Naive thymus-derived CD4-positive, alpha-beta T cell (primary cell): Measurements from ENCODE around the gene TNC. TPM values are rescaled to one million over a fixed set of nuclear protein-coding genes. Genes with fewer than 3 reads are reported as not detected.
"Not testable (repeated sequence)": the region's sequence is repeated elsewhere in the genome, so short reads cannot be mapped to it uniquely, and the experiment has no call there.

Experiments
- ATAC-seq: fragments of 150-1000 bp; cut with Tn5 transposase; 2 replicates; pipeline ENCODE4 v1.10.0; 2021; ENCODE audit warnings: mild to moderate bottlenecking, moderate library complexity
- CTCF ChIA-PET: fragments of 350-600 bp; sonication (Branson Sonifier 250); formaldehyde crosslinking; loops from one replicate; lab custom pipeline; 2021; ENCODE audit warnings: antibody characterized with exemption; lab: Charles Lee
- POLR2A ChIA-PET: fragments of 350-600 bp; sonication (Branson Sonifier 250); formaldehyde crosslinking; loops from one replicate; lab custom pipeline; 2021; ENCODE audit warnings: antibody characterized with exemption, inconsistent platforms; lab: Charles Lee
- DNase-seq, 9 donors: peaks; one replicate each; pipeline versions ENCODE4 v3.0.0 to v3.0.0-alpha.2; 2020 to 2022; ENCODE audit warnings: mixed read lengths in 1 of 9
- H3K27ac ChIP-seq: one replicate; pipeline ENCODE4 v1.7.0; 2013; ENCODE audit warnings: mild to moderate bottlenecking, low read depth, low read length, moderate library complexity
- H3K27me3 ChIP-seq, 2 donors: one replicate each; pipeline ENCODE4 v1.7.0; 2013; ENCODE audit warnings: low read length in 2 of 2, mild to moderate bottlenecking in 2 of 2, moderate library complexity in 2 of 2; ENCODE audit not compliant: control insufficient read depth in 2 of 2, insufficient read depth in 2 of 2
- H3K36me3 ChIP-seq, 3 experiments: 1 replicate in 2 of 3; 2 replicates in 1 of 3; pipeline ENCODE4 v1.7.0; 2013; ENCODE audit warnings: low read length in 3 of 3, mild to moderate bottlenecking in 3 of 3, moderate library complexity in 1 of 3; ENCODE audit not compliant: insufficient read depth in 3 of 3, control insufficient read depth in 2 of 3
- H3K4me1 ChIP-seq, 2 donors: one replicate each; pipeline ENCODE4 v1.7.0; 2013; ENCODE audit warnings: low read length in 2 of 2, mild to moderate bottlenecking in 2 of 2, moderate library complexity in 1 of 2; ENCODE audit not compliant: control insufficient read depth in 2 of 2, insufficient read depth in 2 of 2
- H3K4me3 ChIP-seq: 2 replicates; pipeline ENCODE4 v1.7.0; 2013; ENCODE audit warnings: mild to moderate bottlenecking, low read length
- H3K9me3 ChIP-seq, 3 experiments: 1 replicate in 2 of 3; 2 replicates in 1 of 3; pipeline ENCODE4 v1.7.0; 2013; ENCODE audit warnings: low read length in 3 of 3; ENCODE audit not compliant: control insufficient read depth in 2 of 3
- H3K27ac Mint-ChIP-seq, 9 donors: one replicate each; pipeline ENCODE4 v1.8.0; 2020 to 2022; ENCODE audit warnings: mixed read lengths in 9 of 9, mild to moderate bottlenecking in 8 of 9, moderate library complexity in 5 of 9, inconsistent platforms in 2 of 9
- H3K27me3 Mint-ChIP-seq, 5 donors: one replicate each; pipeline ENCODE4 v1.8.0; 2021 to 2022; ENCODE audit warnings: mixed read lengths in 5 of 5, mild to moderate bottlenecking in 1 of 5
- H3K36me3 Mint-ChIP-seq, 5 donors: one replicate each; pipeline ENCODE4 v1.8.0; 2020 to 2022; ENCODE audit warnings: mixed read lengths in 5 of 5, mild to moderate bottlenecking in 3 of 5, inconsistent platforms in 1 of 5
- H3K4me1 Mint-ChIP-seq, 7 donors: one replicate each; pipeline ENCODE4 v1.8.0; 2020 to 2022; ENCODE audit warnings: mixed read lengths in 7 of 7, mild to moderate bottlenecking in 3 of 7, inconsistent platforms in 1 of 7
- H3K4me3 Mint-ChIP-seq, 10 donors: one replicate each; pipeline ENCODE4 v1.8.0; 2020 to 2022; ENCODE audit warnings: mild to moderate bottlenecking in 10 of 10, mixed read lengths in 10 of 10, moderate library complexity in 6 of 10, inconsistent platforms in 2 of 10
- H3K9me3 Mint-ChIP-seq, 11 donors: one replicate each; pipeline ENCODE4 v1.8.0; 2020 to 2022; ENCODE audit warnings: mixed read lengths in 11 of 11, mild to moderate bottlenecking in 4 of 11, inconsistent platforms in 1 of 11, moderate library complexity in 1 of 11
- intact Hi-C, 2 donors: fragments of 100-400 bp; cut with micrococcal nuclease; formaldehyde crosslinking; loops; one replicate each; pipeline ENCODE4 v1.15.1; 2023
- polyA plus RNA-seq, 2 donors: library from polyadenylated mRNA; unstranded; fragments of 300-500 nt; fragmentation: Illumina TruSeq; gene quantifications; one replicate each; pipeline ENCODE4 v1.2.3, GENCODE V29; 2021
- total RNA-seq, 6 experiments: library from RNA in 5 of 6; stranded (reverse) in 5 of 6; gene quantifications; 1 replicate in 5 of 6; 2 replicates in 1 of 6; pipeline ENCODE4 v1.2.3 and lab custom pipeline; 2021 to 2026

The TNC gene
- total and polyA plus RNA-seq, 7 experiments from 2014 or later = 0.22 TPM; not detected in 6

- DNase-seq = no peak
- CTCF ChIA-PET = no interaction called here
Measured at GRCh38 chr9:115130176-115130575, 12.2 kb upstream of the TNC start.

GRCh38 chr9:115128726-115129125 lies 10.8 kb upstream of the TNC start:
- H3K36me3 ChIP-seq, H3K36me3 Mint-ChIP-seq, H3K9me3 ChIP-seq, H3K27me3 ChIP-seq, H3K4me1 Mint-ChIP-seq, H3K4me1 ChIP-seq, H3K4me3 ChIP-seq, POLR2A ChIA-PET, intact Hi-C loops, H3K27ac Mint-ChIP-seq, CTCF ChIA-PET, H3K4me3 Mint-ChIP-seq, DNase-seq, H3K27ac ChIP-seq, ATAC-seq: not testable (repeated sequence)
- H3K9me3 Mint-ChIP-seq = peaks cover 1 to 14% (median 6%) of the 10 kb centered on the region in 11 donors
- H3K27me3 Mint-ChIP-seq = peaks cover 21 to 37% (median 28%) of the 10 kb centered on the region in 5 donors

More at GRCh38 chr9:115130176-115130575, 12.2 kb upstream of the TNC start:
- Histone ChIP-seq H3K27me3 (no peaks in the 10 kb centered on the region), H3K27ac (no peak overlapping the region), H3K36me3 (no peaks in the 10 kb centered on the region), H3K4me3 (no peak overlapping the region), H3K4me1 (no peaks in the 10 kb centered on the region), H3K9me3 (no peaks in the 10 kb centered on the region)
- ATAC-seq = no peak
- Mint-ChIP-seq H3K36me3 (peaks cover 0 to 5% (median 2%) of the 10 kb centered on the region in 5 donors), H3K9me3 (peaks cover 0 to 11% (median 4%) of the 10 kb centered on the region in 11 donors), H3K27me3 (peaks cover 22 to 43% (median 27%) of the 10 kb centered on the region in 5 donors), H3K4me3 (no peak overlapping the region), H3K27ac (no peak overlapping the region), H3K4me1 (no peaks in the 10 kb centered on the region)
- intact Hi-C loops = no loop called here
- POLR2A ChIA-PET = no interaction called here

DNA sequence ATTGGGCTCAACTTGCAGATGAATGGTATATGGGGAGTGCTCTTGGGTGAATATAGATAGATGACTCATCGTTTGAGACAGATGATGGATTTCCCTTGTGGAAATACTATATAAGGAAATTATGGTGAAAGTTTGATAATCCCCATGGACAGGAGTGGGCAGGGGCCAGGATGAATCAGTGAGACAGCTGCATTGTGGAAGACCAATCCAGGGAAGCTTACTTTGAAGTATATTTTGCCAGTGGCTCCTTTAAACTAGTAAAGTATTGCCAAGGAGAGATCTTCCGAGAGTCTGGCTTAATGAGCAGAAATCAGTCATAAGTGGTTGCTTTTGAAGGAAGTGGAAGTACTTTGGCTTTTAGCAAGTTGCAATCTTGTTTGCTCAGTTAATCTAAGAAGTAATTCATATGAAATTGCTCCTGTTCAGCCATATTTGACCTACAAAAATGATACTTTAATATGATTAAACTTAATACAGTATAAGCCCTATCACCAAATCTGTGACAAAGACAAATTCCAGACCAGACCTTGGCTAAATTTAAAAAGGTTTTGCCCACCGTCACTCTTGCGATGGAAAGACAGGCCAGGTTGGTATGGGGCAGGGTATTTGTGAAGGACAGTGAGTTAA lies 9.3 kb upstream of the TNC start:
- H3K9me3 ChIP-seq = no peaks in the 10 kb centered on the region
- no peak overlapping the region for H3K27ac ChIP-seq
- Mint-ChIP-seq H3K9me3 (peaks cover 1 to 14% (median 6%) of the 10 kb centered on the region in 11 donors), H3K27me3 (peaks cover 35 to 49% (median 37%) of the 10 kb centered on the region in 5 donors), H3K4me3 (no peak overlapping the region), H3K27ac (no peak overlapping the region), H3K36me3 (peaks cover 0 to 7% (median 3%) of the 10 kb centered on the region in 5 donors), H3K4me1 (no peaks in the 10 kb centered on the region)
- no peaks in the 10 kb centered on the region for H3K4me1 ChIP-seq
- DNase-seq = no peak
- peaks cover 0 to 5% of the 10 kb centered on the region in 2 donors for H3K27me3 ChIP-seq
- ChIA-PET POLR2A (no interaction called here), CTCF (no interaction called here)
- no peak overlapping the region for H3K4me3 ChIP-seq
- intact Hi-C loops = no loop called here
- no peaks in the 10 kb centered on the region for H3K36me3 ChIP-seq
- no peak for ATAC-seq

- peaks cover 0 to 6% of the 10 kb centered on the region in 2 donors for H3K27me3 ChIP-seq
- Mint-ChIP-seq H3K27ac (no peak overlapping the region), H3K36me3 (peaks cover 0 to 7% (median 3%) of the 10 kb centered on the region in 5 donors), H3K9me3 (peaks cover 1 to 14% (median 6%) of the 10 kb centered on the region in 11 donors), H3K27me3 (peaks cover 42 to 52% (median 46%) of the 10 kb centered on the region in 5 donors), H3K4me1 (peaks cover 0 to 2% (median 0%) of the 10 kb centered on the region in 7 donors), H3K4me3 (no peak overlapping the region)
- no peaks in the 10 kb centered on the region for H3K36me3 ChIP-seq
- no peak overlapping the region for H3K4me3 ChIP-seq
- ATAC-seq = no peak
- intact Hi-C loops = no loop called here
- no peaks in the 10 kb centered on the region for H3K9me3 ChIP-seq
- no peak overlapping the region for H3K27ac ChIP-seq
- H3K4me1 ChIP-seq = no peaks in the 10 kb centered on the region
- CTCF ChIA-PET = no interaction called here
- DNase-seq = no peak
- POLR2A ChIA-PET = no interaction called here
Measured at GRCh38 chr9:115126404-115126803, 8.4 kb upstream of the TNC start.

DNA sequence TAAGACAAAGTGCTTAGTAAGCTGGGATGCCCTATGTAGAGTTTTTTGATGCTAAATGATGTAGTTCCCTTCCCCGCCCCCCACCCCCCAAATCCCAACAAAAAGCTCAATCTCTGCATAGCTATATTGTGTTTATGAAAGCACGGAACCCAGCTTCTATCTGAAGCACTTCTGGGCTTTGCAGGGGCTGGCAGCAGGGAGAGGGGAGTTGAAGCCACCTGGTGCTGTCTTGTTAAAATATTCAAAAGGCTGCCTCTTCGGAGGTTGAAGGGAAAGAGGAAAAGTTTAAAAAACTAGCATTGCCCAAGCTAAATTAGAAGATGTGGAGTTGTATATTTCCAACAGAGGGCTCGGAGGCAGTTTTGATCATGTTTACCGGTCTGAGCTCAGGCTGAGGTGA lies 5.0 kb upstream of the TNC start:
- Mint-ChIP-seq H3K27me3 (peaks cover 53 to 68% (median 60%) of the 10 kb centered on the region in 5 donors), H3K27ac (no peak overlapping the region), H3K36me3 (peaks cover 0 to 7% (median 3%) of the 10 kb centered on the region in 5 donors), H3K4me3 (no peak overlapping the region), H3K9me3 (peaks cover 1 to 11% (median 5%) of the 10 kb centered on the region in 11 donors), H3K4me1 (peaks cover 0 to 10% (median 0%) of the 10 kb centered on the region in 7 donors)
- CTCF ChIA-PET = interaction anchor here (0.6 kb wide), 1 partner anchor 446 kb away, joined by 3 read pairs; no protein-coding TSS in a partner anchor
- Histone ChIP-seq H3K4me3 (no peak overlapping the region), H3K9me3 (no peaks in the 10 kb centered on the region), H3K27ac (no peak overlapping the region), H3K27me3 (peaks cover 0 to 6% of the 10 kb centered on the region in 2 donors), H3K4me1 (peaks cover 0 to 3% of the 10 kb centered on the region in 2 donors), H3K36me3 (no peaks in the 10 kb centered on the region)
- intact Hi-C loops = no loop called here
- ATAC-seq = no peak
- POLR2A ChIA-PET = no interaction called here
- no peak for DNase-seq

DNA sequence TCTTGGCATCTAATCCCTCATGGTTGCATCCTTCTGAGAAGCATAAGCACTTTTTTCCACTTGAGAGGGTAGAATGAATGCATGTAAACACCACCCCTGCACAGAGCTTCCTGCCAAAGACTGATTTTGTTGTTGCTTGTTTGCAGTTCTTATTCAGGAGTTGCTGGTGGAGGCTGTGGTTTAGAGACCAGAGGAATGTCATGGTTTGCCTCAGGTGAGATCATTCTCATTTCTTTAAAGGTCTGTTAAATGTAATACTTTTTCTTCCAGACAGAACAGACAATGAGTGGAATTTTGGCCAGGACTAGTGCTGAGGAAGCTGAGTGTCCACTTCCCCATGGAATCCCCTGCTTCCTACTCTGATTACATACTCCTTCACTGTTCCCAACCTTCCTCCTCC lies 3.2 kb upstream of the TNC start:
- intact Hi-C loops = loop anchor here in 1 of 2 donors (2.0 kb wide), 1 partner anchor 18 kb away; no protein-coding TSS in a partner anchor
- Histone ChIP-seq H3K9me3 (no peaks in the 10 kb centered on the region), H3K36me3 (no peaks in the 10 kb centered on the region), H3K27me3 (peaks cover 0 to 6% of the 10 kb centered on the region in 2 donors), H3K4me1 (peaks cover 0 to 3% of the 10 kb centered on the region in 2 donors), H3K27ac (no peak overlapping the region), H3K4me3 (no peak overlapping the region)
- peaks cover 70 to 79% (median 74%) of the 10 kb centered on the region in 5 donors for H3K27me3 Mint-ChIP-seq
- peaks cover 0 to 10% (median 0%) of the 10 kb centered on the region in 7 donors for H3K4me1 Mint-ChIP-seq
- ChIA-PET CTCF (no interaction called here), POLR2A (no interaction called here)
- DNase-seq (no peak), ATAC-seq (no peak)
- peaks cover 0 to 7% (median 3%) of the 10 kb centered on the region in 5 donors for H3K36me3 Mint-ChIP-seq
- H3K27ac Mint-ChIP-seq = no peak overlapping the region
- H3K4me3 Mint-ChIP-seq = no peak overlapping the region
- H3K9me3 Mint-ChIP-seq = peaks cover 1 to 11% (median 5%) of the 10 kb centered on the region in 11 donors

GRCh38 chr9:115118879-115119218 lies 892 bp upstream of the TNC start:
- Histone ChIP-seq H3K27me3 (peaks cover 0 to 6% of the 10 kb centered on the region in 2 donors), H3K36me3 (no peaks in the 10 kb centered on the region), H3K4me3 (no peak overlapping the region), H3K9me3 (no peaks in the 10 kb centered on the region), H3K4me1 (peaks cover 0 to 3% of the 10 kb centered on the region in 2 donors), H3K27ac (no peak overlapping the region)
- Mint-ChIP-seq H3K4me3 (no peak overlapping the region), H3K27ac (no peak overlapping the region), H3K36me3 (no peaks in the 10 kb centered on the region), H3K27me3 (peaks cover 79 to 89% (median 86%) of the 10 kb centered on the region in 5 donors), H3K4me1 (peaks cover 0 to 10% (median 0%) of the 10 kb centered on the region in 7 donors), H3K9me3 (no peaks in the 10 kb centered on the region)
- intact Hi-C loops = no loop called here
- ChIA-PET POLR2A (no interaction called here), CTCF (no interaction called here)
- DNase-seq = no peak
- no peak for ATAC-seq
